ENCODE measurements around the gene USP54. TPM values are rescaled to one million over a fixed set of nuclear protein-coding genes. Genes with fewer than 3 reads are reported as not detected.

USP54 gene, protein sequence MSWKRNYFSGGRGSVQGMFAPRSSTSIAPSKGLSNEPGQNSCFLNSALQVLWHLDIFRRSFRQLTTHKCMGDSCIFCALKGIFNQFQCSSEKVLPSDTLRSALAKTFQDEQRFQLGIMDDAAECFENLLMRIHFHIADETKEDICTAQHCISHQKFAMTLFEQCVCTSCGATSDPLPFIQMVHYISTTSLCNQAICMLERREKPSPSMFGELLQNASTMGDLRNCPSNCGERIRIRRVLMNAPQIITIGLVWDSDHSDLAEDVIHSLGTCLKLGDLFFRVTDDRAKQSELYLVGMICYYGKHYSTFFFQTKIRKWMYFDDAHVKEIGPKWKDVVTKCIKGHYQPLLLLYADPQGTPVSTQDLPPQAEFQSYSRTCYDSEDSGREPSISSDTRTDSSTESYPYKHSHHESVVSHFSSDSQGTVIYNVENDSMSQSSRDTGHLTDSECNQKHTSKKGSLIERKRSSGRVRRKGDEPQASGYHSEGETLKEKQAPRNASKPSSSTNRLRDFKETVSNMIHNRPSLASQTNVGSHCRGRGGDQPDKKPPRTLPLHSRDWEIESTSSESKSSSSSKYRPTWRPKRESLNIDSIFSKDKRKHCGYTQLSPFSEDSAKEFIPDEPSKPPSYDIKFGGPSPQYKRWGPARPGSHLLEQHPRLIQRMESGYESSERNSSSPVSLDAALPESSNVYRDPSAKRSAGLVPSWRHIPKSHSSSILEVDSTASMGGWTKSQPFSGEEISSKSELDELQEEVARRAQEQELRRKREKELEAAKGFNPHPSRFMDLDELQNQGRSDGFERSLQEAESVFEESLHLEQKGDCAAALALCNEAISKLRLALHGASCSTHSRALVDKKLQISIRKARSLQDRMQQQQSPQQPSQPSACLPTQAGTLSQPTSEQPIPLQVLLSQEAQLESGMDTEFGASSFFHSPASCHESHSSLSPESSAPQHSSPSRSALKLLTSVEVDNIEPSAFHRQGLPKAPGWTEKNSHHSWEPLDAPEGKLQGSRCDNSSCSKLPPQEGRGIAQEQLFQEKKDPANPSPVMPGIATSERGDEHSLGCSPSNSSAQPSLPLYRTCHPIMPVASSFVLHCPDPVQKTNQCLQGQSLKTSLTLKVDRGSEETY (N-terminal part only)
- total RNA-seq (100 to 1,000 TPM in 1 of 2 donors, 10 to 100 TPM in 1; 67.3 to 122 TPM), polyA plus RNA-seq (ENCODE audit: insufficient read length in 6 of 6) (10 to 100 TPM; 54.8 to 69.3 (median 62.9) TPM)
- long read RNA-seq, donor 1: 0 reads
- long read RNA-seq, donor 2, partial matches to known transcripts: 5 of 7 reads
- long read RNA-seq, donor 2, other reads (novel, unspliced or antisense): 0 of 7 reads
- long read RNA-seq, donor 3, partial matches to known transcripts: 0 of 1 reads
- long read RNA-seq, donor 3, other reads (novel, unspliced or antisense): 0 of 1 reads
- long read RNA-seq, donor 4, partial matches to known transcripts: 1 of 1 reads
- long read RNA-seq, donor 4, other reads (novel, unspliced or antisense): 0 of 1 reads
- long read RNA-seq, donor 5: 0 reads
- long read RNA-seq, donor 6, partial matches to known transcripts: 0 of 2 reads
- long read RNA-seq, donor 6, other reads (novel, unspliced or antisense): 0 of 2 reads
- long read RNA-seq, donor 7: 0 reads
- long read RNA-seq, donor 8, partial matches to known transcripts: 0 of 1 reads
- long read RNA-seq, donor 8, other reads (novel, unspliced or antisense): 0 of 1 reads
- long read RNA-seq, donor 9: 0 reads
- long read RNA-seq, donor 10, partial matches to known transcripts: 0 of 1 reads
- long read RNA-seq, donor 10, other reads (novel, unspliced or antisense): 1 of 1 reads
- long read RNA-seq, donor 11: 0 reads
- long read RNA-seq, donor 12, partial matches to known transcripts: 5 of 5 reads
- long read RNA-seq, donor 12, other reads (novel, unspliced or antisense): 0 of 5 reads

DNA sequence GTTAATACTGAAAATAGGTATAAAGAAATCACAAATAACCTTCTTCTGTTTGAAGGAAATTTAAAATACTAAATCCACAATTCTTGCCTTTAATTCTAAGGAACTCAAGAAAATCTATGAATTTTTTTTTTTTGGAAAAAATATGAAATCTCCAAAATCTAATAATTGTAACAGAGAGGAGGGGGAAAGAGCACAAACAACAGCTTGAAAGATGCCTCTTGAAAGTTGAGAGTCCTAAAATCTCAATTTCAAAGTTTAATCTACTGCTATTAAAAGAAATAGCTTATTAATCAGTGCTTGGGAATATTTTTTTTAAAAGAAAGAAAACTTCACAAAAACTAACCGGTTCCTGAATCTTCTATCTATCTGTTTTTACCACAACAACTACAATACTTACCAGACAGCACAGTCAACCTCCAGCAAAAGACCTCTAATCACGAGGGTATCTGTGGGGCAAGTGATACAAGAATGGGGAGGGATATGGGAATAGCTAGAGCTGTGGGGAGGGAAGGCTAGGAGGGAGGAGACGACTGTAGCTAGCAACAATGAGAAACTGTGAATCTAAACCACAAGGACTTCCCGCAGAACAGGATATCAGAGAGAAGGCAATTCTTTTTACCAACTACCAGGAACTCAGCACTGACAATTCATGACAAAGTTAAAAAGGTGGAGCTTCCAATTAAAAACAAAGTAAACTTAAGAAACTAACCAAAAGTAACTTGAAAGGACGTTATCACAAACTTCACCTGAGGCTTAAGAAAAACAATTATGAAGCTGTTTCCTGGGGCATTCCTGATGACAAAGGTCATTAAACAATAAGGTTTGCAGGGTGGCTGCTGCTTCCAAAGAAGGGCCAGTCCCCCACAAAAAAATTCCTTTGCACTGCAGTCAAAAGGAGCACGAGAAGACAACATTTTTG is at the start of gene USP54:
TSS of gene USP54 (minus strand) at position 462 of the 919 bp plus-strand sequence. CDS start 15,684 bp downstream, outside the sequence.
- Histone ChIP-seq H3K9me3 (no peaks in the 10 kb centered on the region), H3K4me3 (no peak within 1 kb of the TSS), H3K27me3 (no peaks in the 10 kb centered on the region), H3K27ac (peak within 1 kb of the TSS; percentile 71 to 80), H3K4me1 (peaks cover 21 to 43% of the 10 kb centered on the region in 2 donors), H3K36me3 (no peaks in the 10 kb centered on the region)
- ATAC-seq: peak; percentile 70
- peak in 1 of 4 donors; percentile 37 for DNase-seq
- intact Hi-C loops (cut with DNase I): no loop called here
- TF ChIP-seq, protein P1, sequence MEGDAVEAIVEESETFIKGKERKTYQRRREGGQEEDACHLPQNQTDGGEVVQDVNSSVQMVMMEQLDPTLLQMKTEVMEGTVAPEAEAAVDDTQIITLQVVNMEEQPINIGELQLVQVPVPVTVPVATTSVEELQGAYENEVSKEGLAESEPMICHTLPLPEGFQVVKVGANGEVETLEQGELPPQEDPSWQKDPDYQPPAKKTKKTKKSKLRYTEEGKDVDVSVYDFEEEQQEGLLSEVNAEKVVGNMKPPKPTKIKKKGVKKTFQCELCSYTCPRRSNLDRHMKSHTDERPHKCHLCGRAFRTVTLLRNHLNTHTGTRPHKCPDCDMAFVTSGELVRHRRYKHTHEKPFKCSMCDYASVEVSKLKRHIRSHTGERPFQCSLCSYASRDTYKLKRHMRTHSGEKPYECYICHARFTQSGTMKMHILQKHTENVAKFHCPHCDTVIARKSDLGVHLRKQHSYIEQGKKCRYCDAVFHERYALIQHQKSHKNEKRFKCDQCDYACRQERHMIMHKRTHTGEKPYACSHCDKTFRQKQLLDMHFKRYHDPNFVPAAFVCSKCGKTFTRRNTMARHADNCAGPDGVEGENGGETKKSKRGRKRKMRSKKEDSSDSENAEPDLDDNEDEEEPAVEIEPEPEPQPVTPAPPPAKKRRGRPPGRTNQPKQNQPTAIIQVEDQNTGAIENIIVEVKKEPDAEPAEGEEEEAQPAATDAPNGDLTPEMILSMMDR (IDR thresholded peaks at IDR 0.05): no peak

DNA sequence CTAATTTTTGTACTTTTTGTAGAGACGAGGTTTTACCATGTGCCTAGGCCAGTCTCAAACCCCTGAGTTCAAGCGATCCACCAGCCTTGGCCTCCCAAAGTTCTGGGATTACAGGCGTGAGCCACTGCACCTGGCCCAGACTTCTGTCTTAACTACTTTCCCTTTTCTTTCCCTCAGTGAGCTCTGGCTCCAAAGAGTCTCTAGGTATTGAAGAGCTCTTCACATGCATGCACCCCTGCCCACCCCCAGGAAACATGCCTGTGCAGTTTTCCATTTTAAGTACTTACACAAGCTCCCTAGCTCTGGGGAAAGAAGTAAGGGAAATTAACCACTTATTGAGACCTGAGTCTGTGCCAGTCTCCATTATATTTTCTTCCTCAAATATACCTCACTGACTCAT is 48.1 kb upstream of the USP54 start:
- ATAC-seq: peak; percentile 73

DNA sequence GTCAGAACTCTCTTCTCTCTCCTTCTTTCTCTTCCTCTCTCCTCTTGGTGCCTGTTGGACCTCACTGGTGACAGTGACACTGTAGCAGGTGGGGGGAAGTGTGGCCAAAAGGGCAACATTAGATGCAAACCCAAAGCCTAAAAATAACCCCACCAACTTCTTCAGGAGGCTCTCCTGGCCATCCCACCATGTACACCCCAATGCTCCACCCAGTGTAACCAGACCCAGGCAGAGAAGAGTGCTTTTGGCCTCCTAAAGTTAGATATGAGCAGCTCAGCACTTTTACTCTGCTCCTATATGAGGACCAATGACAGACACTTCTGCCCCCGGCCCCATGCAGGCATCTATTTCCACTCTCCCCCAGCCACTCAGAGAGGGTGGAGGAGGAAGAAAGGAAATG is 44.6 kb upstream of the USP54 start:
- H3K36me3 ChIP-seq: no peaks in the 10 kb centered on the region
- ATAC-seq (no peak), DNase-seq (no peak)
- TF ChIP-seq, protein P1 (IDR thresholded peaks at IDR 0.05): no peak
- H3K4me1 ChIP-seq: no peaks in the 10 kb centered on the region
- H3K4me3 ChIP-seq: no peak overlapping the region
- intact Hi-C loops (cut with DNase I): no loop called here
- H3K27me3 ChIP-seq: no peaks in the 10 kb centered on the region
- no peaks in the 10 kb centered on the region for H3K9me3 ChIP-seq
- no peak overlapping the region for H3K27ac ChIP-seq

More for the DNA sequence above, 48.1 kb upstream of the USP54 start:
- TF ChIP-seq, protein P1 (IDR thresholded peaks at IDR 0.05): no peak
- no peak overlapping the region for H3K27ac ChIP-seq
- H3K4me1 ChIP-seq: peaks cover 0 to 7% of the 10 kb centered on the region in 2 donors
- no peak overlapping the region for H3K4me3 ChIP-seq
- no peaks in the 10 kb centered on the region for H3K9me3 ChIP-seq
- no peaks in the 10 kb centered on the region for H3K27me3 ChIP-seq
- DNase-seq: peak in 1 of 4 donors; percentile 44
- intact Hi-C loops (cut with DNase I): no loop called here
- no peaks in the 10 kb centered on the region for H3K36me3 ChIP-seq
